Measurements from ENCODE around the gene TLE4.

TLE4 gene

DNA sequence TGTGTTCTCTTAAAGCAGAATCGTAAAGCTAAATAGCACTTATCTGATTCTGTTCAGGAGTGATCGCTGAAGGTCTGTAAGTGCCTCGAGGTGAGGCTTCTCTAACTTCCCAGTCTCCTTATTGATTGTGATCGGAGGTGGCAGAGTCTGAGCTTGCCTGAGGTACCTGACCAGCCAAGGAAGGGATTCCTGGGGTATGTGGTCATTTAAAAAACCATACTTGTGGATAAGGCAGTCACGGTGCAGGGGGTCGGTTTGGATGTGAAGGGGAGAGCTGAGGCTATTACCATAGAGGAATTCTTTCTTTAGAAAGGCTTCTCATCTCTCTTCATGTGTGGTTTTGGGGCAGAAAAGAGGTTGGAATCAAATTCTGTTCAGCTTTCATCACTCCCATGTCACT, 193.7 kb downstream of the TLE4 start:
- H3K27ac ChIP-seq (ENCODE audit: low read depth, low read length): no peak overlapping the region
- no peak overlapping the region for H3K4me2 ChIP-seq (ENCODE audit: low read length)
- no peaks in the 10 kb centered on the region for H3K27me3 ChIP-seq (ENCODE audit: control insufficient read depth, low read length)
- TF ChIP-seq EZH2phosphoT487 (IDR thresholded peaks at IDR 0.05; ENCODE audit: borderline replicate concordance, low read length): no peak
- TF ChIP-seq, protein P1, sequence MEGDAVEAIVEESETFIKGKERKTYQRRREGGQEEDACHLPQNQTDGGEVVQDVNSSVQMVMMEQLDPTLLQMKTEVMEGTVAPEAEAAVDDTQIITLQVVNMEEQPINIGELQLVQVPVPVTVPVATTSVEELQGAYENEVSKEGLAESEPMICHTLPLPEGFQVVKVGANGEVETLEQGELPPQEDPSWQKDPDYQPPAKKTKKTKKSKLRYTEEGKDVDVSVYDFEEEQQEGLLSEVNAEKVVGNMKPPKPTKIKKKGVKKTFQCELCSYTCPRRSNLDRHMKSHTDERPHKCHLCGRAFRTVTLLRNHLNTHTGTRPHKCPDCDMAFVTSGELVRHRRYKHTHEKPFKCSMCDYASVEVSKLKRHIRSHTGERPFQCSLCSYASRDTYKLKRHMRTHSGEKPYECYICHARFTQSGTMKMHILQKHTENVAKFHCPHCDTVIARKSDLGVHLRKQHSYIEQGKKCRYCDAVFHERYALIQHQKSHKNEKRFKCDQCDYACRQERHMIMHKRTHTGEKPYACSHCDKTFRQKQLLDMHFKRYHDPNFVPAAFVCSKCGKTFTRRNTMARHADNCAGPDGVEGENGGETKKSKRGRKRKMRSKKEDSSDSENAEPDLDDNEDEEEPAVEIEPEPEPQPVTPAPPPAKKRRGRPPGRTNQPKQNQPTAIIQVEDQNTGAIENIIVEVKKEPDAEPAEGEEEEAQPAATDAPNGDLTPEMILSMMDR (IDR thresholded peaks at IDR 0.05; ENCODE audit: low read depth, low read length, poor library complexity, severe bottlenecking): no peak
- no peaks in the 10 kb centered on the region for H3F3A ChIP-seq (ENCODE audit: control insufficient read depth, insufficient read depth)
- H3K9me2 ChIP-seq (replicated peaks; ENCODE audit: control insufficient read depth, low read length): no peaks in the 10 kb centered on the region
- no peaks in the 10 kb centered on the region for H3K9me3 ChIP-seq (ENCODE audit: control insufficient read depth, insufficient read depth, low read length)
- no peak overlapping the region for H3K4me3 ChIP-seq (ENCODE audit: low read length)
- no peaks in the 10 kb centered on the region for H3K4me1 ChIP-seq (ENCODE audit: control insufficient read depth, low read length)
- H3K79me2 ChIP-seq (ENCODE audit: control insufficient read depth, low read length): no peaks in the 10 kb centered on the region
- no peaks in the 10 kb centered on the region for H4K20me1 ChIP-seq (ENCODE audit: control insufficient read depth, insufficient read depth, low read depth, low read length)
- H3K36me3 ChIP-seq (ENCODE audit: control insufficient read depth, low read length): no peaks in the 10 kb centered on the region

DNA sequence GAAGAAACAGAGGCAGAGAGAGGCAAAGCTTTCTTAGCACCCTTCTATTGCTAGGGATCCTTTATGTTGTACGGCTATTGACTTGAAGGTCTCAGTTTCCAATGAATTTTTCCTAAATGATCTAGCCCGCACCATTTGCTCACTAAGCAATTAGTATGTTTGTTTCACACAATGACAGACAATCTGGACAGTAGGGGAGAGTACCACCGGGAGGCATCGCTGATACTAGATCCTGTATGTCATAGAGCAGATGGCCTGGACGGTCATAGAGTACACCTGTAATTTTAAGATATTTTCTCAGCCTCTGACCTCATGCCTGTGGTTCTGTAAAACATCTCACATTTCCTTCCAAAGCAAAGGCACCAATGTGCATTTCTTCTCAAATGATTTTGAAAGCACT, 194.3 kb downstream of the TLE4 start:
- no peaks in the 10 kb centered on the region for H3K4me1 ChIP-seq (ENCODE audit: control insufficient read depth, low read length)
- H3K9me2 ChIP-seq (replicated peaks; ENCODE audit: control insufficient read depth, low read length): no peaks in the 10 kb centered on the region
- no peaks in the 10 kb centered on the region for H3F3A ChIP-seq (ENCODE audit: control insufficient read depth, insufficient read depth)
- H3K4me2 ChIP-seq (ENCODE audit: low read length): no peak overlapping the region
- no peaks in the 10 kb centered on the region for H3K79me2 ChIP-seq (ENCODE audit: control insufficient read depth, low read length)
- no peaks in the 10 kb centered on the region for H3K9me3 ChIP-seq (ENCODE audit: control insufficient read depth, insufficient read depth, low read length)
- H3K36me3 ChIP-seq (ENCODE audit: control insufficient read depth, low read length): no peaks in the 10 kb centered on the region
- H3K27me3 ChIP-seq (ENCODE audit: control insufficient read depth, low read length): no peaks in the 10 kb centered on the region
- H4K20me1 ChIP-seq (ENCODE audit: control insufficient read depth, insufficient read depth, low read depth, low read length): no peaks in the 10 kb centered on the region
- no peak overlapping the region for H3K4me3 ChIP-seq (ENCODE audit: low read length)
- TF ChIP-seq EZH2phosphoT487 (IDR thresholded peaks at IDR 0.05; ENCODE audit: borderline replicate concordance, low read length): no peak
- TF ChIP-seq, protein P1 (IDR thresholded peaks at IDR 0.05; ENCODE audit: low read depth, low read length, poor library complexity, severe bottlenecking): no peak
- H3K27ac ChIP-seq (ENCODE audit: low read depth, low read length): no peak overlapping the region

DNA sequence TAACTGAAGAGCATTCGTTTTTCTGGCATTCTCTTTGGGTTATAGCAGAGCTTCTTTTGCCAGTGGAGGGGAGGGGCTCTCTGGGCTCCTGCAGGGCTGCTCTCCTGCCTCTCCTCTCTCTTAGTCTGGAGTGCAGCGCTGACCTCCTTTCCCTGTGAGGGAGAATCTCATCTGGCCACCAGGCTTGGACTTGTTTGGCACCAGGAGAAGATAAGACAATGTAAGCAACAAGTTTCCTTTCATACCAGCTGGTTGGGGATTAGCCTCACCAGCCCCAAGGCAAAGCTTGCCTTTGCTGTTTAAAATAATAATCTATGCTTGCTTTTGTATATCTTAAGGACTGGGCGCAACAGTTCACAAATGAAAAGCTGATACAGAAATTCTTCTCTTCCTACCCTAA, 196.4 kb downstream of the TLE4 start:
- TF ChIP-seq EZH2phosphoT487 (IDR thresholded peaks at IDR 0.05; ENCODE audit: borderline replicate concordance, low read length): no peak
- TF ChIP-seq, protein P1 (IDR thresholded peaks at IDR 0.05; ENCODE audit: low read depth, low read length, poor library complexity, severe bottlenecking): no peak
- Histone ChIP-seq H3K9me3 (ENCODE audit: control insufficient read depth, insufficient read depth, low read length) (no peaks in the 10 kb centered on the region), H3K4me3 (ENCODE audit: low read length) (no peak overlapping the region)

More for the DNA sequence above, 196.4 kb downstream of the TLE4 start:
- Histone ChIP-seq H3F3A (ENCODE audit: control insufficient read depth, insufficient read depth) (no peaks in the 10 kb centered on the region), H3K79me2 (ENCODE audit: control insufficient read depth, low read length) (no peaks in the 10 kb centered on the region), H3K4me2 (ENCODE audit: low read length) (no peak overlapping the region), H4K20me1 (ENCODE audit: control insufficient read depth, insufficient read depth, low read depth, low read length) (no peaks in the 10 kb centered on the region), H3K9me2 (replicated peaks; ENCODE audit: control insufficient read depth, low read length) (no peaks in the 10 kb centered on the region), H3K4me1 (ENCODE audit: control insufficient read depth, low read length) (no peaks in the 10 kb centered on the region), H3K36me3 (ENCODE audit: control insufficient read depth, low read length) (no peaks in the 10 kb centered on the region), H3K27ac (ENCODE audit: low read depth, low read length) (no peak overlapping the region), H3K27me3 (ENCODE audit: control insufficient read depth, low read length) (no peaks in the 10 kb centered on the region)

Data from DOHH2 (cell line).